CD4-positive, alpha-beta T cell treated with Interleukin-21 for 1 hour (primary cell): ENCODE results near the gene SERPINA5.
"Not testable (repeated sequence)": the region's sequence is repeated elsewhere in the genome, so short reads cannot be mapped to it uniquely, and the experiment has no call there.

Source experiments
- DNase-seq: peaks from one replicate; pipeline ENCODE4 v3.0.0-alpha.2; 2020

The SERPINA5 gene

GRCh38 chr14:94577472-94577871 lies 3.8 kb upstream of the SERPINA5 start:
- DNase-seq: not testable (repeated sequence)

GRCh38 chr14:94578712-94579111 lies 2.5 kb upstream of the SERPINA5 start:
- no peak for DNase-seq

- no peak for DNase-seq
Observed at GRCh38 chr14:94582199-94582750, 1.0 kb downstream of the SERPINA5 start.

- no peak for DNase-seq
Observed at GRCh38 chr14:94582851-94583250, 1.6 kb downstream of the SERPINA5 start.

- no peak for DNase-seq
Observed at GRCh38 chr14:94583557-94583956, 2.3 kb downstream of the SERPINA5 start.

GRCh38 chr14:94584591-94585280 lies 3.5 kb downstream of the SERPINA5 start:
- DNase-seq: no peak

GRCh38 chr14:94586635-94587034 lies 5.4 kb downstream of the SERPINA5 start:
- no peak for DNase-seq

GRCh38 chr14:94588311-94588710 lies 7.1 kb downstream of the SERPINA5 start:
- no peak for DNase-seq

- DNase-seq: no peak
Observed at GRCh38 chr14:94591073-94591472, 9.8 kb downstream of the SERPINA5 start.

GRCh38 chr14:94591871-94592270 lies 10.6 kb downstream of the SERPINA5 start:
- DNase-seq: no peak

GRCh38 chr14:94592457-94592856 lies 11.2 kb downstream of the SERPINA5 start:
- DNase-seq: no peak

- no peak for DNase-seq
Observed at GRCh38 chr14:94593376-94593748, 12.1 kb downstream of the SERPINA5 start.

- DNase-seq: no peak
Observed at GRCh38 chr14:94593749-94594431, 12.7 kb downstream of the SERPINA5 start.

- no peak for DNase-seq
Observed at GRCh38 chr14:94594441-94594840, 13.2 kb downstream of the SERPINA5 start.

GRCh38 chr14:94595912-94596311 lies 14.7 kb downstream of the SERPINA5 start:
- DNase-seq: no peak

- DNase-seq: no peak
Observed at GRCh38 chr14:94596361-94596760, 15.1 kb downstream of the SERPINA5 start.

GRCh38 chr14:94597788-94598187 lies 16.6 kb downstream of the SERPINA5 start:
- no peak for DNase-seq

- no peak for DNase-seq
Observed at GRCh38 chr14:94598506-94598815, 17.2 kb downstream of the SERPINA5 start.

- DNase-seq: no peak
Observed at GRCh38 chr14:94598816-94599655, 17.8 kb downstream of the SERPINA5 start.

- DNase-seq: no peak
Observed at GRCh38 chr14:94599656-94600004, 18.4 kb downstream of the SERPINA5 start.

GRCh38 chr14:94600148-94600545 lies 18.9 kb downstream of the SERPINA5 start:
- DNase-seq: no peak

- no peak for DNase-seq
Observed at GRCh38 chr14:94601884-94602391, 20.7 kb downstream of the SERPINA5 start.

- DNase-seq: no peak
Observed at GRCh38 chr14:94602722-94603121, 21.5 kb downstream of the SERPINA5 start.

GRCh38 chr14:94605361-94605760 lies 24.1 kb downstream of the SERPINA5 start:
- DNase-seq: no peak
